Ishikawa (cell line): ENCODE results near the gene OVOL2.

Source experiments
- CEBPB ChIP-seq: IDR thresholded peaks from 2 replicates; pipeline ENCODE4 v1.6.1; 2012
- CREB1 ChIP-seq: IDR thresholded peaks from 2 replicates; pipeline ENCODE4 v1.6.1; 2012; ENCODE audit warnings: low read depth
- EGR1 ChIP-seq: IDR thresholded peaks from 2 replicates; pipeline ENCODE4 v1.6.1; 2012
- EP300 ChIP-seq: IDR thresholded peaks from 2 replicates; pipeline ENCODE4 v1.6.1; 2012; ENCODE audit warnings: borderline replicate concordance
- FOXM1 ChIP-seq: IDR thresholded peaks from 2 replicates; pipeline ENCODE4 v1.6.1; 2012; ENCODE audit warnings: low read depth, borderline replicate concordance
- NFIC ChIP-seq: IDR thresholded peaks from 2 replicates; pipeline ENCODE4 v1.6.1; 2012
- RAD21 ChIP-seq: IDR thresholded peaks from 2 replicates; pipeline ENCODE4 v1.6.1; 2012; ENCODE audit warnings: low read depth
- TAF1 ChIP-seq: IDR thresholded peaks from 2 replicates; pipeline ENCODE4 v1.6.1; 2012; ENCODE audit warnings: low read depth, mild to moderate bottlenecking
- TCF12 ChIP-seq: IDR thresholded peaks from 2 replicates; pipeline ENCODE4 v1.6.1; 2012; ENCODE audit warnings: low read depth
- TEAD4 ChIP-seq: IDR thresholded peaks from 2 replicates; pipeline ENCODE4 v1.6.1; 2012
- YY1 ChIP-seq: IDR thresholded peaks from 2 replicates; pipeline ENCODE4 v1.6.1; 2012; ENCODE audit warnings: low read depth
- ZBTB7A ChIP-seq: IDR thresholded peaks from 2 replicates; pipeline ENCODE4 v1.6.1; 2012; ENCODE audit warnings: low read depth
- TF ChIP-seq, protein P1 (sequence below): IDR thresholded peaks from 2 replicates; pipeline ENCODE4 v1.6.1; 2012
- TF ChIP-seq, protein P2 (sequence below): IDR thresholded peaks from 2 replicates; pipeline ENCODE4 v1.6.1; 2012; ENCODE audit warnings: low read depth, mild to moderate bottlenecking
- TF ChIP-seq, protein P3 (sequence below): IDR thresholded peaks from 2 replicates; pipeline ENCODE4 v1.6.1; 2012

Gene OVOL2

DNA sequence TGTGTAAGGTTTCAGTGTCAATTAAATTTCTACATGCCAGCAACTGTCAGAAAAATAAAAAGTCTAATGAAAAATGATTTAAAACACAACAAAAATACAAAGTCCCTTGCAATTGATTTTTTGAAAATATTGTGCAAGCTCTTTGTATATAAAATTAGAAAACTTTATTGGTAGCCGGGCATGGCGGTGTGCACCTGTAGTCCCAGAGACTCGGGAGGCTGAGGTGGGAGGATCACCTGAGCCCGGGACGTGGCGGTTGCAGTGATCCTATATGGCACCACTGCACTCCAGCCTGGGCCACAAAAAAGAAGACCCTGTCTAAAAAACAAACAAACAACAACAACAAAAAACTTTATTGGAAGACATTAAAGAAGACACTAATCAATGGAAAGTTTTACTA is 6.0 kb upstream of the OVOL2 start:
- TF ChIP-seq YY1: no peak
- TF ChIP-seq RAD21: no peak
- TF ChIP-seq, protein P1, sequence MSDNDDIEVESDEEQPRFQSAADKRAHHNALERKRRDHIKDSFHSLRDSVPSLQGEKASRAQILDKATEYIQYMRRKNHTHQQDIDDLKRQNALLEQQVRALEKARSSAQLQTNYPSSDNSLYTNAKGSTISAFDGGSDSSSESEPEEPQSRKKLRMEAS: no peak
- TF ChIP-seq EP300: no peak
- TF ChIP-seq, protein P2, sequence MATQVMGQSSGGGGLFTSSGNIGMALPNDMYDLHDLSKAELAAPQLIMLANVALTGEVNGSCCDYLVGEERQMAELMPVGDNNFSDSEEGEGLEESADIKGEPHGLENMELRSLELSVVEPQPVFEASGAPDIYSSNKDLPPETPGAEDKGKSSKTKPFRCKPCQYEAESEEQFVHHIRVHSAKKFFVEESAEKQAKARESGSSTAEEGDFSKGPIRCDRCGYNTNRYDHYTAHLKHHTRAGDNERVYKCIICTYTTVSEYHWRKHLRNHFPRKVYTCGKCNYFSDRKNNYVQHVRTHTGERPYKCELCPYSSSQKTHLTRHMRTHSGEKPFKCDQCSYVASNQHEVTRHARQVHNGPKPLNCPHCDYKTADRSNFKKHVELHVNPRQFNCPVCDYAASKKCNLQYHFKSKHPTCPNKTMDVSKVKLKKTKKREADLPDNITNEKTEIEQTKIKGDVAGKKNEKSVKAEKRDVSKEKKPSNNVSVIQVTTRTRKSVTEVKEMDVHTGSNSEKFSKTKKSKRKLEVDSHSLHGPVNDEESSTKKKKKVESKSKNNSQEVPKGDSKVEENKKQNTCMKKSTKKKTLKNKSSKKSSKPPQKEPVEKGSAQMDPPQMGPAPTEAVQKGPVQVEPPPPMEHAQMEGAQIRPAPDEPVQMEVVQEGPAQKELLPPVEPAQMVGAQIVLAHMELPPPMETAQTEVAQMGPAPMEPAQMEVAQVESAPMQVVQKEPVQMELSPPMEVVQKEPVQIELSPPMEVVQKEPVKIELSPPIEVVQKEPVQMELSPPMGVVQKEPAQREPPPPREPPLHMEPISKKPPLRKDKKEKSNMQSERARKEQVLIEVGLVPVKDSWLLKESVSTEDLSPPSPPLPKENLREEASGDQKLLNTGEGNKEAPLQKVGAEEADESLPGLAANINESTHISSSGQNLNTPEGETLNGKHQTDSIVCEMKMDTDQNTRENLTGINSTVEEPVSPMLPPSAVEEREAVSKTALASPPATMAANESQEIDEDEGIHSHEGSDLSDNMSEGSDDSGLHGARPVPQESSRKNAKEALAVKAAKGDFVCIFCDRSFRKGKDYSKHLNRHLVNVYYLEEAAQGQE: no peak
- TF ChIP-seq NFIC: no peak
- TF ChIP-seq TCF12: no peak
- TF ChIP-seq EGR1: no peak
- TF ChIP-seq ZBTB7A: no peak
- TF ChIP-seq CEBPB: no peak
- TF ChIP-seq CREB1: no peak
- TF ChIP-seq, protein P3, sequence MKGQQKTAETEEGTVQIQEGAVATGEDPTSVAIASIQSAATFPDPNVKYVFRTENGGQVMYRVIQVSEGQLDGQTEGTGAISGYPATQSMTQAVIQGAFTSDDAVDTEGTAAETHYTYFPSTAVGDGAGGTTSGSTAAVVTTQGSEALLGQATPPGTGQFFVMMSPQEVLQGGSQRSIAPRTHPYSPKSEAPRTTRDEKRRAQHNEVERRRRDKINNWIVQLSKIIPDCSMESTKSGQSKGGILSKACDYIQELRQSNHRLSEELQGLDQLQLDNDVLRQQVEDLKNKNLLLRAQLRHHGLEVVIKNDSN: no peak
- TF ChIP-seq TEAD4: no peak
- TF ChIP-seq TAF1: no peak
- TF ChIP-seq FOXM1: no peak

DNA sequence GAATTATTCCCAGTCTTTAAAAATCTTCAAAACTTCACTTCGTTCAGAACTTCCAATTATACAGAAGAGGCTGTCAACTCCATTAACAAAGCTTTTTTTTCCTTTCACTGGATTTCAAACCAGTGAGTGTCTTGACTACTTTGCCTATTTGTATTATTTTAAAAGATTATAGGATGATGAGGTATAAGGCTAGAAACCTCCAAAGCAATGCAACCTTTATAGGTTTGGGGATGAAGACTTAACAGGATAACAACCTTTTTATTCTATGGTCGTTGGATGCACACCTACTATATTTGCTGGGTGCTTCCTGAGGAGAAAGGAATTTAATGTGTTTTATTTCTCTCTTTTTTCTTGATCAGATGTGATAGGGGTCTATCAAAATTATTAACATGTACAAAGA is 1.9 kb upstream of the OVOL2 start:
- TF ChIP-seq TAF1 (no peak), FOXM1 (no peak), YY1 (no peak), EP300 (no peak), NFIC (no peak), ZBTB7A (no peak)
- TF ChIP-seq, protein P3: no peak
- TF ChIP-seq, protein P2: no peak

DNA sequence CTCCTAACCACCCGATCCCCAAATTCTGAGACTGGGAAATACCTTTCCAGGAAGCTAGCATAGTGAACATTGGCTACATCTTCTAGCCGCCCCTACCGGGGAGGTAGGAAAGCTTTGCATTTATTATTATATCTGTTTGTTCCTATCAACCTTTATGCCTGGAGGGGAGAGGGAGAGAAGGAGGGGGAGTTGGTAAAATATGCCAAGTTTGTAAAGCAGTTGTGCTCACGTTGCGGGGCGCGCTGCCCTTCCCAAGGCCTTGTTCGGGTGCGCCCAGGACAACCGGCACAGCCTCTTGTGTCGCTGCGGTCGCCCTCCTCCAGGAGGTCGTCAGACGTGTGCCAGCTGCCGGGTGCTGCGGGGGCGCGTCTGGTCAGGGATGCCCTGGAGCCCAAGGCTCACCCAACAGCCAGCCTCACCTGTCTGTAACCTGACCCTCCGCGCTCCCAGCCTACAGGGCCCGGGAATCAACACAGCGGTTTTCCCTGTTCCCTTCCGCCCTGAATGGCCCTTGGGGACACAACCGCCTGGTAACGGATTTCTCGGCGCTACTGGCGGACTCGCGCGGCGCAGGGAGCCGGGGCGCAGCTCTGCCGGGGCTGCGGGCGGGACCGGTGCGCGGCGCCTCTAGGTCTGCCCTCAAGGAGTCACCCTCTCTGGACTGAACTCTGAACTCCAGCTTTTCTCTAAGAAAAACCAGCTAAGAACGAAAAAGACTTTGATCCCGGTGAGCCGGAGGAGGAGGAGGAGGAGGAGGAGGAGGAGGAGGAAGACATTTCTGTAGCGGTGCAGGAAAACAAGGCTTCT is 1.1 kb upstream of the OVOL2 start:
- TF ChIP-seq CEBPB (no peak; the same call in 1 of the 2 replicates), NFIC (peak; percentile 54; the same call in 1 of the 2 replicates), EP300 (peak; percentile 39; the same call in 1 of the 2 replicates), TCF12 (peak; percentile 87), TAF1 (no peak; the same call in 1 of the 2 replicates), YY1 (0 out of 2 replicates have a peak, but pooled peaks have one; percentile 5), CREB1 (no peak), RAD21 (peak; percentile 1; the same call in 1 of the 2 replicates), TEAD4 (peak; percentile 51; the same call in 1 of the 2 replicates), EGR1 (peak; percentile 90)
- TF ChIP-seq, protein P2: no peak
- TF ChIP-seq, protein P1: peak; percentile 13; the same call in 1 of the 2 replicates

DNA sequence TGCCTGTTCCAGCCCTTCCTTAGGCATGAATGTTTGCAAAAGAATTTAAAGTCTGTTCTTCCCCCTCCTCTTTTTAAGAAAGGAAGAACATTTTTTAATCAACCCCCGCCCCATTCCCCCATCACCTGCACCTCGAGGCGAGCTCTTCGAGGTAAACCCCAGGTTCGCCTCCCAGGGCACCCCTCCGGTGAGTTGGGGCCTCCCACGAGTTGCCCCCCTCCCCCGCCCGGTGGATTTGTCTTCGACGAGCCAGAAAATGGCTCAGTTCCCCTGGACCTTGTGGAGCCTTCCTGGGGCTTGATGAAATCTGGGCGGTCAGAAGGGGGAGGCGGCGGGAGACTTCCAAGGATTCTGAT is 256 bp upstream of the OVOL2 start:
- 0 out of 2 replicates have a peak, but pooled peaks have one; percentile 40 for TF ChIP-seq TAF1
- TF ChIP-seq, protein P1: peak; percentile 6
- no peak for TF ChIP-seq EP300
- 0 out of 2 replicates have a peak, but pooled peaks have one; percentile 28 for TF ChIP-seq YY1
- TF ChIP-seq FOXM1: no peak; the same call in 1 of the 2 replicates
- no peak for TF ChIP-seq NFIC
